H1 (cell line): Measurements from ENCODE around the gene FYTTD1. TPM values are rescaled to one million over a fixed set of nuclear protein-coding genes. Genes with fewer than 3 reads are reported as not detected.
A peak's percentile ranks its signal among the peaks of the same experiment; 100 is the strongest.

Experiments used
- CTCF ChIA-PET: fragments of 300-600 bp; sonication (Branson Sonifier 250); formaldehyde crosslinking; loops from one replicate; lab custom pipeline; 2021; ENCODE audit not compliant: partially characterized antibody; lab: Charles Lee
- POLR2A ChIA-PET: fragments of 300-600 bp; sonication (Branson Sonifier 250); formaldehyde crosslinking; loops from one replicate; lab custom pipeline; 2021; ENCODE audit warnings: inconsistent platforms; ENCODE audit not compliant: partially characterized antibody; lab: Charles Lee
- DNase-seq, 2 experiments: peaks; one replicate each; pipeline versions ENCODE4 v3.0.0 to v3.0.0-alpha.2; 2010 to 2022; ENCODE audit warnings: low spot score in 2 of 2, low read depth in 1 of 2, mixed read lengths in 1 of 2
- FAIRE-seq: peaks from 2 replicates; lab custom pipeline; 2011; peaks lifted over from hg19 to GRCh38; lab: Jason Lieb, UNC
- H2AFZ ChIP-seq: 2 replicates; pipeline ENCODE4 v1.8.1; 2012; ENCODE audit warnings: low read length, inconsistent platforms
- H2AK5ac ChIP-seq: 2 replicates; pipeline ENCODE4 v1.6.1; 2013; ENCODE audit warnings: low read depth, low read length
- H2BK120ac ChIP-seq: replicated peaks from 2 replicates; pipeline ENCODE3; 2013; ENCODE audit warnings: low read depth, low read length, inconsistent platforms
- H2BK12ac ChIP-seq: 2 replicates; pipeline ENCODE4 v1.6.1; 2013; ENCODE audit warnings: low read depth, low read length
- H2BK15ac ChIP-seq: 2 replicates; pipeline ENCODE4 v1.6.1; 2013; ENCODE audit warnings: low read length
- H2BK20ac ChIP-seq: 2 replicates; pipeline ENCODE4 v1.6.1; 2013; ENCODE audit warnings: low read length
- H2BK5ac ChIP-seq: 2 replicates; pipeline ENCODE4 v1.6.1; 2013; ENCODE audit warnings: low read depth, low read length
- H3K14ac ChIP-seq: 2 replicates; pipeline ENCODE4 v1.6.1; 2013; ENCODE audit warnings: inconsistent platforms; ENCODE audit not compliant: insufficient read length
- H3K18ac ChIP-seq: 2 replicates; pipeline ENCODE4 v1.6.1; 2013; ENCODE audit warnings: low read length; ENCODE audit errors: extremely low read depth
- H3K23ac ChIP-seq: 2 replicates; pipeline ENCODE4 v1.6.1; 2013; ENCODE audit warnings: inconsistent platforms; ENCODE audit not compliant: insufficient read length
- H3K23me2 ChIP-seq: 2 replicates; pipeline ENCODE4 v1.6.1; 2013; ENCODE audit warnings: low read depth, low read length
- H3K27ac ChIP-seq: 2 replicates; pipeline ENCODE4 v1.6.1; 2011; ENCODE audit warnings: low read depth, low read length, inconsistent platforms
- H3K27me3 ChIP-seq, 4 experiments: replicated peaks in 1 of 4; 1 replicate in 1 of 4; 2 replicates in 3 of 4; pipeline versions ENCODE4 v1.6.1 to v1.8.1; 2011 to 2013; ENCODE audit warnings: low read length in 3 of 4, mild to moderate bottlenecking in 3 of 4, inconsistent platforms in 2 of 4, mixed read lengths in 2 of 4, moderate library complexity in 1 of 4; ENCODE audit not compliant: control insufficient read depth in 3 of 4, insufficient read depth in 3 of 4; ENCODE audit errors: extremely low read depth in 1 of 4
- H3K36me3 ChIP-seq, 4 experiments: 2 replicates each; pipeline versions ENCODE4 v1.6.1 to v1.8.1; 2011 to 2013; ENCODE audit warnings: mild to moderate bottlenecking in 4 of 4, low read length in 3 of 4, moderate library complexity in 2 of 4, control low read depth in 1 of 4, inconsistent platforms in 1 of 4; ENCODE audit not compliant: insufficient read depth in 4 of 4, control insufficient read depth in 2 of 4
- H3K4ac ChIP-seq: replicated peaks from 2 replicates; pipeline ENCODE3; 2013; ENCODE audit warnings: low read length, low read depth, mixed read lengths, inconsistent platforms; ENCODE audit not compliant: insufficient read length
- H3K4me1 ChIP-seq, 4 experiments: replicated peaks in 1 of 4; 1 replicate in 1 of 4; 2 replicates in 3 of 4; pipeline versions ENCODE4 v1.6.1 to v1.8.1; 2011 to 2013; ENCODE audit warnings: low read length in 3 of 4, inconsistent platforms in 2 of 4, mixed read lengths in 1 of 4; ENCODE audit not compliant: insufficient read depth in 4 of 4, control insufficient read depth in 3 of 4
- H3K4me2 ChIP-seq, 2 experiments: 2 replicates each; pipeline versions ENCODE4 v1.6.1 to v1.8.1; 2011 to 2013; ENCODE audit warnings: low read depth in 2 of 2, low read length in 2 of 2, control low read depth in 1 of 2, inconsistent platforms in 1 of 2, mild to moderate bottlenecking in 1 of 2; ENCODE audit not compliant: insufficient read depth in 1 of 2
- H3K4me3 ChIP-seq, 4 experiments: fragments of 200-600, 300-600 bp in 1 of 4; sonication (generic), shearing (Covaris generic), sonication (Bioruptor Twin) in 1 of 4; 2 replicates each; pipeline versions ENCODE4 v1.5.1 to v1.8.1; 2011 to 2016; ENCODE audit warnings: low read length in 4 of 4, low read depth in 3 of 4, control low read depth in 2 of 4, inconsistent platforms in 2 of 4, mild to moderate bottlenecking in 2 of 4, mixed read lengths in 1 of 4, moderate library complexity in 1 of 4; ENCODE audit not compliant: insufficient read depth in 2 of 4; ENCODE audit errors: extremely low read depth in 1 of 4
- H3K56ac ChIP-seq: replicated peaks from 2 replicates; pipeline ENCODE3; 2013; ENCODE audit warnings: low read depth, mild to moderate bottlenecking, mixed read lengths, low read length, inconsistent platforms; ENCODE audit not compliant: insufficient read length
- H3K79me1 ChIP-seq: 2 replicates; pipeline ENCODE4 v1.6.1; 2013; ENCODE audit warnings: low read depth, low read length, control low read depth
- H3K79me2 ChIP-seq, 2 experiments: 2 replicates each; pipeline versions ENCODE4 v1.6.1 to v1.8.1; 2012 to 2013; ENCODE audit warnings: low read length in 2 of 2, mild to moderate bottlenecking in 2 of 2, inconsistent platforms in 1 of 2; ENCODE audit not compliant: insufficient read depth in 2 of 2, control insufficient read depth in 1 of 2
- H3K9ac ChIP-seq, 4 experiments: replicated peaks in 1 of 4; 1 replicate in 1 of 4; 2 replicates in 3 of 4; pipeline versions ENCODE4 v1.6.1 to v1.8.1; 2011 to 2013; ENCODE audit warnings: low read depth in 3 of 4, low read length in 3 of 4, control low read depth in 2 of 4, mild to moderate bottlenecking in 2 of 4, moderate library complexity in 2 of 4, inconsistent platforms in 1 of 4; ENCODE audit errors: extremely low read depth in 1 of 4
- H3K9me3 ChIP-seq, 2 experiments: 2 replicates each; pipeline versions ENCODE4 v1.6.1 to v1.8.1; 2012 to 2013; ENCODE audit warnings: mild to moderate bottlenecking in 2 of 2, moderate library complexity in 2 of 2, control low read depth in 1 of 2, inconsistent platforms in 1 of 2, low read depth in 1 of 2, low read length in 1 of 2, mixed read lengths in 1 of 2; ENCODE audit not compliant: insufficient read depth in 2 of 2
- H4K20me1 ChIP-seq, 2 experiments: replicated peaks in 1 of 2; 2 replicates each; pipeline versions ENCODE3 to v1.8.1; 2011 to 2013; ENCODE audit warnings: inconsistent platforms in 2 of 2, low read length in 2 of 2, mild to moderate bottlenecking in 1 of 2; ENCODE audit not compliant: insufficient read depth in 2 of 2, control insufficient read depth in 1 of 2
- H4K5ac ChIP-seq: 2 replicates; pipeline ENCODE4 v1.6.1; 2013; ENCODE audit warnings: low read length, low read depth, mixed read lengths, inconsistent platforms; ENCODE audit not compliant: insufficient read length
- H4K8ac ChIP-seq: 2 replicates; pipeline ENCODE4 v1.8.0; 2013; ENCODE audit warnings: mild to moderate bottlenecking, moderate library complexity, low read length, inconsistent platforms; ENCODE audit not compliant: insufficient read depth; ENCODE audit errors: extremely low read depth
- H4K91ac ChIP-seq: replicated peaks from 2 replicates; pipeline ENCODE3; 2013; ENCODE audit warnings: low read length, mixed read lengths, inconsistent platforms; ENCODE audit not compliant: insufficient read length
- BCL11A ChIP-seq, 2 experiments: IDR thresholded peaks; one replicate each; pipeline ENCODE4 v1.6.1; 2011; ENCODE audit warnings: low read depth in 2 of 2, low read length in 2 of 2, mild to moderate bottlenecking in 2 of 2
- CEBPB ChIP-seq: IDR thresholded peaks from 2 replicates; pipeline ENCODE4 v1.6.1; 2012; ENCODE audit warnings: low read depth, low read length
- EP300 ChIP-seq, 2 experiments: IDR thresholded peaks; 1 replicate in 1 of 2; 2 replicates in 1 of 2; pipeline ENCODE4 v1.6.1; 2011 to 2012; ENCODE audit warnings: low read depth in 2 of 2, low read length in 2 of 2, mild to moderate bottlenecking in 2 of 2, borderline replicate concordance in 1 of 2, inconsistent platforms in 1 of 2, moderate library complexity in 1 of 2
- GABPA ChIP-seq: IDR thresholded peaks from 2 replicates; pipeline ENCODE4 v1.6.1; 2011; ENCODE audit warnings: mild to moderate bottlenecking, low read length, moderate library complexity, borderline replicate concordance; ENCODE audit not compliant: insufficient read depth
- KDM4A ChIP-seq: IDR thresholded peaks from one replicate; pipeline ENCODE4 v1.7.1; 2012; ENCODE audit warnings: low read depth, mild to moderate bottlenecking, moderate library complexity, low read length, inconsistent platforms; ENCODE audit not compliant: severe bottlenecking
- WGBS, 2 experiments: shearing (Covaris generic) in 1 of 2; methylation state at CpG; one replicate each; pipeline versions ENCODE4 v1.1.6 to v1.1.7; 2013 to 2015; ENCODE audit warnings: low lambda C conversion rate in 2 of 2, mixed read lengths in 2 of 2, inconsistent platforms in 1 of 2, low coverage in 1 of 2, missing lambda C conversion rate in 1 of 2; ENCODE audit not compliant: insufficient replicate concordance in 2 of 2, insufficient coverage in 1 of 2, insufficient read length in 1 of 2; ENCODE audit errors: extremely low coverage in 1 of 2, missing lambda C conversion rate in 1 of 2; 5-methylcytosine and 5-hydroxymethylcytosine counted together
- polyA plus RNA-seq, 7 experiments: library from polyadenylated mRNA; depleted of rRNA in 3 of 7; stranded (reverse) in 5 of 7; unstranded in 2 of 7; fragments of >200 nt in 5 of 7; fragments of 200-250 nt in 2 of 7; gene quantifications; 1 replicate in 5 of 7; 2 replicates in 1 of 7; 4 replicates in 1 of 7; pipeline versions ENCODE4 v1.2.1 to v1.2.3, GENCODE V29; 2011 to 2013; ENCODE audit warnings: missing spikeins in 2 of 7, mixed read lengths in 2 of 7
- total RNA-seq: library from RNA; stranded (reverse); fragmentation: NEBNext Ultra II Directional; extraction: Animal tissue kit (Norgen Biotek cat#: 25700); gene quantifications from 2 replicates; pipeline ENCODE4 v1.2.1, GENCODE V29; 2021

Gene FYTTD1
- total and polyA plus RNA-seq, 2 of the 8 experiments (the other 6 are each of a cell fraction or from before 2014, with no cell fraction given), result 3.1 to 24.4 TPM

- no peak overlapping the region for H3K23ac ChIP-seq
- ChIA-PET POLR2A (no interaction called here), CTCF (interaction anchor here (0.6 to 1.8 kb wide), 6 partner anchors 9 to 356 kb away, joined by 3 to 4 read pairs (median 3); no protein-coding TSS in a partner anchor)
- peak overlapping the region; percentile 52 for H3K56ac ChIP-seq
- peaks cover 18% of the 10 kb centered on the region; the same call in 1 of the 2 replicates for H3K23me2 ChIP-seq
- no peak for FAIRE-seq
- H4K91ac ChIP-seq, result no peak overlapping the region
- no peak overlapping the region for H2BK15ac ChIP-seq
- peak overlapping the region; percentile 37; the same call in 1 of the 2 replicates for H2AFZ ChIP-seq
- no peak overlapping the region for H3K14ac ChIP-seq
- H2BK120ac ChIP-seq, result no peak overlapping the region
- H3K4me2 ChIP-seq, result peak overlapping the region; percentile 89 to 96
- H3K4me3 ChIP-seq, result peak overlapping the region; percentile 55 to 95 (median 78)
- H3K79me2 ChIP-seq, result peaks cover 0 to 10% of the 10 kb centered on the region in 2 experiments; a peak in 1 of 4 replicates
- H3K27me3 ChIP-seq, result peaks cover 0 to 25% (median 13%) of the 10 kb centered on the region in 4 experiments; a peak in 6 of 7 replicates
- no peaks in the 10 kb centered on the region; the same call in 1 of the 2 replicates for H3K79me1 ChIP-seq
- no peak overlapping the region for H2BK5ac ChIP-seq
- H3K27ac ChIP-seq, result no peak overlapping the region
- H2AK5ac ChIP-seq, result no peak overlapping the region
- no peaks in the 10 kb centered on the region for H3K36me3 ChIP-seq
- peak overlapping the region in 1 of 4 experiments; percentile 0; a peak in 1 of 7 replicates for H3K9ac ChIP-seq
- 55% methylated on average over 34 of the region's 36 CpGs; no CpG with 5 or more reads in 1 of the 2 experiments for WGBS, 2 experiments
- peaks cover 0 to 8% (median 3%) of the 10 kb centered on the region in 4 experiments; a peak in 6 of 7 replicates for H3K4me1 ChIP-seq
- TF ChIP-seq EP300 (IDR thresholded peaks at IDR 0.05; ENCODE audit: borderline replicate concordance in 1 of 2, low read depth in 2 of 2, low read length in 2 of 2) (no peak), BCL11A (IDR thresholded peaks at IDR 0.05; ENCODE audit: low read depth in 2 of 2, low read length in 2 of 2) (no peak), GABPA (no peak), KDM4A (no peak), CEBPB (0 out of 2 replicates have a peak, but pooled peaks have one; percentile 4)
- H2BK20ac ChIP-seq, result no peak overlapping the region
- H4K20me1 ChIP-seq, result peaks cover 0 to 3% of the 10 kb centered on the region in 2 experiments
- no peak for DNase-seq
- H3K9me3 ChIP-seq, result no peaks in the 10 kb centered on the region
- H4K8ac ChIP-seq, result no peak overlapping the region
- no peak overlapping the region for H3K4ac ChIP-seq
- H2BK12ac ChIP-seq, result no peak overlapping the region
- H3K18ac ChIP-seq, result peak overlapping the region; percentile 56; the same call in 1 of the 2 replicates
- no peak overlapping the region for H4K5ac ChIP-seq
Observed at GRCh38 chr3:197750858-197751737, 1.4 kb downstream of the FYTTD1 start.
